NCI-H2107 treated with DMSO at 0.1 percent for 48 hours (cell line): ENCODE measurements around the gene UHMK1.

ENCODE experiments used
- DNase-seq: peaks from one replicate; lab custom pipeline; 2025; ENCODE audit not compliant: unreplicated experiment; lab: John Stamatoyannopoulos, UW

UHMK1 gene

GRCh38 chr1:162527314-162527713 lies 29.7 kb downstream of the UHMK1 start:
- no peak for DNase-seq

- DNase-seq, result peak; percentile 75
Observed at GRCh38 chr1:162530307-162530987, 32.8 kb downstream of the UHMK1 start.

GRCh38 chr1:162530988-162531319 lies 33.3 kb downstream of the UHMK1 start:
- DNase-seq, result no peak

GRCh38 chr1:162535501-162535900 lies 37.9 kb downstream of the UHMK1 start:
- no peak for DNase-seq

GRCh38 chr1:162536511-162536910 lies 38.9 kb downstream of the UHMK1 start:
- DNase-seq, result no peak

- DNase-seq, result no peak
Observed at GRCh38 chr1:162537216-162537615, 39.6 kb downstream of the UHMK1 start.

GRCh38 chr1:162538815-162539431 lies 41.3 kb downstream of the UHMK1 start:
- no peak for DNase-seq

GRCh38 chr1:162541619-162542141 lies 44.1 kb downstream of the UHMK1 start:
- DNase-seq, result no peak

- DNase-seq, result no peak
Observed at GRCh38 chr1:162543228-162543627, 45.6 kb downstream of the UHMK1 start.

- no peak for DNase-seq
Observed at GRCh38 chr1:162548170-162548569, 50.6 kb downstream of the UHMK1 start.

GRCh38 chr1:162549001-162549400 lies 51.4 kb downstream of the UHMK1 start:
- no peak for DNase-seq

GRCh38 chr1:162550925-162551324 lies 53.3 kb downstream of the UHMK1 start:
- DNase-seq, result no peak

- DNase-seq, result no peak
Observed at GRCh38 chr1:162551969-162552683, 54.5 kb downstream of the UHMK1 start.

GRCh38 chr1:162552684-162553252 lies 55.1 kb downstream of the UHMK1 start:
- DNase-seq, result no peak

- no peak for DNase-seq
Observed at GRCh38 chr1:162554258-162554657, 56.6 kb downstream of the UHMK1 start.

GRCh38 chr1:162557536-162557935 lies 59.9 kb downstream of the UHMK1 start:
- no peak for DNase-seq

- DNase-seq, result no peak
Observed at GRCh38 chr1:162560303-162561036, 62.9 kb downstream of the UHMK1 start.

- DNase-seq, result peak; percentile 97
Observed at GRCh38 chr1:162561037-162561615, 63.5 kb downstream of the UHMK1 start.

GRCh38 chr1:162561616-162562469 lies 64.2 kb downstream of the UHMK1 start, which contains the start of gene UAP1:
UAP1 (plus strand) TSS chr1:162561722; CDS start chr1:162566069, 4,347 bp downstream.
- DNase-seq, result no peak

GRCh38 chr1:162562470-162562828 lies 64.8 kb downstream of the UHMK1 start:
- no peak for DNase-seq
